ENCODE results near the gene ZIC1.

The ZIC1 gene

DNA sequence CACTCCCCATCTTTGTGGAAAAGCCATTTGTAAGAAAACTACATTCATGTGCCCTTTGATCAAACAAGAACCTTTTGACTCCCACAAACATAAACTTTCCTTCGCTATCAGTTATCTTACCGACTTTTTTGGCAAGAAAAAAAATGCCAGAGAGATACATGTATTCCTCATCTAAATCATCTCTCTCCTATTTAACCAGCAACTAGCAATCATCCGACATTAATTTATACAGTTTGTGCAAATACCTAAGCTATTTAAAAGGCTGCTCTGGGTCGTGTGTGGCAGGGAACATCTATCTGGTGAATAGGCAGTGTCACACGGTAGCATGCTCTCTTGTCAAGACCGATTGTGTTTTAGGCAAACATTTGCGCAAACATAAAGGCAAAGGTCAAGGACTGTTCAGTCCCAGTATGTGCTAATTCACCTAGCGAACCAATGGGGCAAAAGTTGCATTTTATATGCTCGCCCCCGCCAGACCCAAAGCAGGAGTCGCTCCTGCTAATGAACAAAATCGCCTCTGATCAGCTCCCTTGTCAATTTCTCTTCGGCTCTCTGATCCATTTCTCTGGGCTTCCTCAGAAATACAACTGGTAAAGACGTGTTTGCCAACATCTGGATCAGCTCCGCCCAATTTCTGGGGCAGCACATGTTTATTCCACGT, 40.5 kb upstream of the ZIC1 start:
- peaks cover 67% of the 10 kb centered on the region in 2 donors for H3K27me3 ChIP-seq (ENCODE audit: control insufficient read depth in 1 of 2, insufficient read depth in 2 of 2, low read length in 2 of 2)

DNA sequence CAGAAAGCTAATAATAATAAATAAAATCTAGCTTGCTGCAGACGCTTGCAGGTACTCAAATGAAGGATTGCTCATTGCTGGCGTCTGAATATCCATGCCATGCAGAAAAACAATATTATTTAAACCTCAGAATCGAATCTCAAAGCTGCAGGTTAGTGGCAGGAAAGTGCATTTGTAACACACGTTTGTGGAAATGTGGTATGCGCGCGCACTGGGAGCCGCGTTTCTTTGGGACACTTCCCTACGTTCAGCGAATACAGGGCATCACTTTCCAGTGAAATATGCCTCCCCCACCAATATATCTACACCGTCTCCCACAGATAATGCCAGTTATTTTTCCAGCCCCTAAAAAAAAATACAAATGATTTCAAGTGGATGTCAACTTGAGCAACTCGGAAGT, 39.9 kb upstream of the ZIC1 start:
- no peak overlapping the region for H3K4me3 ChIP-seq (ENCODE audit: low read depth in 1 of 2, low read length in 2 of 2)
- H3K27me3 ChIP-seq (ENCODE audit: control insufficient read depth in 1 of 2, insufficient read depth in 2 of 2, low read length in 2 of 2), result peaks cover 71 to 72% of the 10 kb centered on the region in 2 donors

More for the DNA sequence above, 40.5 kb upstream of the ZIC1 start:
- no peak overlapping the region for H3K4me3 ChIP-seq (ENCODE audit: low read depth in 1 of 2, low read length in 2 of 2)
- H3K36me3 ChIP-seq (ENCODE audit: control insufficient read depth in 1 of 2, insufficient read depth in 2 of 2, low read length in 2 of 2), result no peaks in the 10 kb centered on the region
- H3K4me1 ChIP-seq (ENCODE audit: control insufficient read depth in 1 of 2, insufficient read depth in 2 of 2, low read length in 2 of 2), result no peaks in the 10 kb centered on the region
- H3K9ac ChIP-seq (ENCODE audit: low read depth in 1 of 2, low read length in 2 of 2), result no peak overlapping the region
- H3K27ac ChIP-seq (ENCODE audit: low read depth, low read length), result no peak overlapping the region
- H3K9me3 ChIP-seq (ENCODE audit: control insufficient read depth in 1 of 2, low read length in 2 of 2), result no peaks in the 10 kb centered on the region

DNA sequence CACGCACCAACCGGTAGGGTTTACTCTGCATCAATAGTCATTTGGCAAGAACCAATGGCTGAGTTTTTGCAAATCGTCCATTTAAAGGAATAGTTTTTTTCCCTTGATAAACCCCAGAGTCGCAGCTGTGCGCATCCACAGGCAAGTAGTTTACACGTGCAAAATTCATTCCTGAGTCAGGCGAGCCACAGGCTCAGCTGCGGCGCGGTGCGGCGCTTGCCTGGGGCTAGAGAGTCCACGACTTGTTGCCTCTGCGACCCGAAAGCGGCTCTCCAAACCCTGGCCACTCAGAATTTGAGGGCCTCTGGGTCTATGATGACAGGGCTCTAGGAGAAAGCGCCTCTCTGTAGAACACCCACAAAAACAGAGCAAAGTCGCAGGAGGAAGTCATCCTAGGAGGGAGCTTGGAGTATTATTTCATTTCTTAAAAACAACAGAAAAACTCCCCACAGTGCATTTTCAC, 39.5 kb upstream of the ZIC1 start:
- H3K9me3 ChIP-seq (ENCODE audit: control insufficient read depth in 1 of 2, low read length in 2 of 2), result no peaks in the 10 kb centered on the region

More for the DNA sequence above, 39.9 kb upstream of the ZIC1 start:
- Histone ChIP-seq H3K27ac (ENCODE audit: low read depth, low read length) (no peak overlapping the region), H3K4me1 (ENCODE audit: control insufficient read depth in 1 of 2, insufficient read depth in 2 of 2, low read length in 2 of 2) (no peaks in the 10 kb centered on the region), H3K9me3 (ENCODE audit: control insufficient read depth in 1 of 2, low read length in 2 of 2) (no peaks in the 10 kb centered on the region), H3K36me3 (ENCODE audit: control insufficient read depth in 1 of 2, insufficient read depth in 2 of 2, low read length in 2 of 2) (no peaks in the 10 kb centered on the region), H3K9ac (ENCODE audit: low read depth in 1 of 2, low read length in 2 of 2) (no peak overlapping the region)

DNA sequence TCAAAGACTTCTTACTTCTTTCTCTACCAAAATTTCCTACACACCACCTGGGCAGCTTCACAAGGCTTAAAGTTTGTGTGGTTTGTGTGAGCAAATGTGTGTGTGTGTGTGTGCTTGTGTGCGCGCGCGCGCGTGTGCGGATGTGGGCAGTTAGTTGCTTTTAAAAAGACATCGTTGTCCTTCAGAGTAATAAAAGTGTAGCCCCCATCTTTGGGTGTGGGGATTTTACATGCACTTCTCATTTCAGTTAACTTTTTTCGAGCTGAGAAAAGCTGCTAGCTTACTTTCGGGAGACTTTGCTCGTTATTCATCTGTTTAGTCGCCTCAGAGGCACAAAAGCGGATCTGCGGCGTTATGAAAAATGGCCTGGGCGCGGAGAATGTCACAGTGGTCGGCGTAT, 38.8 kb upstream of the ZIC1 start:
- Histone ChIP-seq H3K4me3 (ENCODE audit: low read depth in 1 of 2, low read length in 2 of 2) (no peak overlapping the region), H3K4me1 (ENCODE audit: control insufficient read depth in 1 of 2, insufficient read depth in 2 of 2, low read length in 2 of 2) (no peaks in the 10 kb centered on the region), H3K9ac (ENCODE audit: low read depth in 1 of 2, low read length in 2 of 2) (no peak overlapping the region), H3K27ac (ENCODE audit: low read depth, low read length) (no peak overlapping the region), H3K36me3 (ENCODE audit: control insufficient read depth in 1 of 2, insufficient read depth in 2 of 2, low read length in 2 of 2) (no peaks in the 10 kb centered on the region), H3K27me3 (ENCODE audit: control insufficient read depth in 1 of 2, insufficient read depth in 2 of 2, low read length in 2 of 2) (peaks cover 70 to 73% of the 10 kb centered on the region in 2 donors), H3K9me3 (ENCODE audit: control insufficient read depth in 1 of 2, low read length in 2 of 2) (no peaks in the 10 kb centered on the region)

More for the DNA sequence above, 39.5 kb upstream of the ZIC1 start:
- Histone ChIP-seq H3K36me3 (ENCODE audit: control insufficient read depth in 1 of 2, insufficient read depth in 2 of 2, low read length in 2 of 2) (no peaks in the 10 kb centered on the region), H3K9ac (ENCODE audit: low read depth in 1 of 2, low read length in 2 of 2) (no peak overlapping the region), H3K27ac (ENCODE audit: low read depth, low read length) (no peak overlapping the region), H3K4me1 (ENCODE audit: control insufficient read depth in 1 of 2, insufficient read depth in 2 of 2, low read length in 2 of 2) (no peaks in the 10 kb centered on the region), H3K4me3 (ENCODE audit: low read depth in 1 of 2, low read length in 2 of 2) (no peak overlapping the region), H3K27me3 (ENCODE audit: control insufficient read depth in 1 of 2, insufficient read depth in 2 of 2, low read length in 2 of 2) (peaks cover 69 to 73% of the 10 kb centered on the region in 2 donors)

DNA sequence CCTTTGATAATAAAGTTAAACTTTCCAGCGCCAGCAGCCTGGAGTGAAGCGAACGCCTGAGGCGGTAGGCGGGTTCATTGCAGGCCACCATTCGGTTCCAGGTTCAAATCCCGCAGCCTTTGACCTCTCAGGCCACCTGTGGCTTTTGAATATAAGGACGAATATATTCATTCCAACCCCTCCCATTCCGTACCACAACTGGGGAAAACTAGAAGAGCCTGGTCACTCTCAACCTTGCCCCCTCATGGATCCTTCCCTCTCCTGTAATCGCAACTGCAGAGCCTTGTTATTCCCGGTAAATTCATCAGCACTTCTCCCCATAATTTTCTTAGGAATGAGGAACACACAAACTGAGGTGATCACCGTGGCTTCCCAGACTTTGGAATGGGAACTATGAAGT, 38.0 kb upstream of the ZIC1 start:
- Histone ChIP-seq H3K9me3 (ENCODE audit: control insufficient read depth in 1 of 2, low read length in 2 of 2) (no peaks in the 10 kb centered on the region), H3K9ac (ENCODE audit: low read depth in 1 of 2, low read length in 2 of 2) (no peak overlapping the region), H3K4me1 (ENCODE audit: control insufficient read depth in 1 of 2, insufficient read depth in 2 of 2, low read length in 2 of 2) (no peaks in the 10 kb centered on the region), H3K4me3 (ENCODE audit: low read depth in 1 of 2, low read length in 2 of 2) (no peak overlapping the region), H3K27me3 (ENCODE audit: control insufficient read depth in 1 of 2, insufficient read depth in 2 of 2, low read length in 2 of 2) (peaks cover 68 to 81% of the 10 kb centered on the region in 2 donors), H3K36me3 (ENCODE audit: control insufficient read depth in 1 of 2, insufficient read depth in 2 of 2, low read length in 2 of 2) (no peaks in the 10 kb centered on the region), H3K27ac (ENCODE audit: low read depth, low read length) (no peak overlapping the region)

DNA sequence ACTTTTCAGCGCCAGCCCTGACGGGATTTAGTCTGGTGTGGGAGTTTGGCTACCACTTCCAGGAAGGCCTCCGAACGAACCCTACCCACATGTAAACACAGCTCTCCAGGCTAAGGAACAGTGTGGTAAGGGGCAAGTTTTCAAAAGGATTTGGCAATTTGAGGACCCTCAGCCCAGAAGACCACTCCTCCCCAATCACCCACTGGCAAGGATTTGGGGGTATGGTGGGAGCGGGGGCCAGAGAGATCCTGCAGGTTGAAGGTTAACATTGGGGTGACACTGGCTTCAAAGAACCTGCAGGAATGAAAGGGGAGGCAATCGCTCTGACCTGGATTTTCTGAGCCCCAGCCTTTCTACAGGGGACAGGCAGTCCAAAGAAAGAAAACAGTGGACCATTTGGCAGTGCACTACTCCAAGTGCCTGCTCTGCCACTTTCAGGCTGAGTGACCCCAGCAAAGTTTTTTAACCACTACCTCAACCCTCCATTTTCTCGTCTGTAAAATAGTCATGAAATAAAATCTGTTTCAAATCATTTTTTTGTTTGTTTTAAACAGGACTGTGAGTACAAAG, 37.3 kb upstream of the ZIC1 start:
- Histone ChIP-seq H3K36me3 (ENCODE audit: control insufficient read depth in 1 of 2, insufficient read depth in 2 of 2, low read length in 2 of 2) (no peaks in the 10 kb centered on the region), H3K9ac (ENCODE audit: low read depth in 1 of 2, low read length in 2 of 2) (no peak overlapping the region), H3K27ac (ENCODE audit: low read depth, low read length) (no peak overlapping the region), H3K27me3 (ENCODE audit: control insufficient read depth in 1 of 2, insufficient read depth in 2 of 2, low read length in 2 of 2) (peaks cover 68 to 79% of the 10 kb centered on the region in 2 donors), H3K9me3 (ENCODE audit: control insufficient read depth in 1 of 2, low read length in 2 of 2) (no peaks in the 10 kb centered on the region), H3K4me3 (ENCODE audit: low read depth in 1 of 2, low read length in 2 of 2) (no peak overlapping the region), H3K4me1 (ENCODE audit: control insufficient read depth in 1 of 2, insufficient read depth in 2 of 2, low read length in 2 of 2) (no peaks in the 10 kb centered on the region)

DNA sequence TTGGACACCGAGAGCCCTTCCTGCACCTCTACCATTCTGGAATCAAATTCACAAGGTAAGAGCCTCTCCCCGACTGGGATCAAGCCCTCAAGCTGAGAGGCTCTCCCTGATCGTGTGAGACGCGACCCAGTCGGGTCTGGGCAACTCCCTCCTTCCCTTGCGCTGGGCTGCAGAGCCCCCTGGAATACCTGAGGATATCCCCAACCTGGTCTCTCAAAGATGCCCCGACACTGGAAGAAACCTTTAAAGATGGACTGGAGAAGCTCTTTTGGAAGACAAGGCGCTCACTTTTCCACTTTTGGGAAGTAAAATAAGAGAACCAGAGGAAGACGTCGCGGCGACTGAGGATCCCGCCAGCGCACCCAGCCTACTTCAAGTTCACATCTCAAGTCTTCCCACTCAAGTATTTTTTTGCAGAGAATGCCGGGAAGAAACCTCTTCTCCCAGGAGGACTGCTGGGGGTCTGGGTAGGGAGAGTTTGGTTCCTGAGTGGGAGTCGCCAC, 36.6 kb upstream of the ZIC1 start:
- Histone ChIP-seq H3K27me3 (ENCODE audit: control insufficient read depth in 1 of 2, insufficient read depth in 2 of 2, low read length in 2 of 2) (peaks cover 68 to 83% of the 10 kb centered on the region in 2 donors), H3K4me1 (ENCODE audit: control insufficient read depth in 1 of 2, insufficient read depth in 2 of 2, low read length in 2 of 2) (no peaks in the 10 kb centered on the region)

DNA sequence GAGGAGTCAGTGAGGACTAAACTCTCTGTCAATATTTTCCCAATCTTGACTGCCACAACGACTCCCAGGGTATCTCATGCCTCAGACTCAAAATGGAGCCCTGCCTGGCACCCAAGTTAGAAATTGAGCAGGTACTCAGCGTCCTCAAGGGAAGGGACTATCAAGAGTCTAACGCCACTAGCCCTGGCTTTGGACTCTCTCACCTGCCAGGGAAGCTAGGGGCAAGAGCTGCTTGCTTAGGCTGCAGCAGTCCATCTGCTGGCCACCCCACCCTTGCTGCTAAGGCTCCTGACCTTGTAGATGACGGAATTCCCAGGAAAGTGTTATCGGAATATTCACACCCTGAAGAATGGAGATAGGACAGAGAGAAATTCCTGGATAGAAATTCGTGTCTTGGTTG, 35.9 kb upstream of the ZIC1 start:
- Histone ChIP-seq H3K4me3 (ENCODE audit: low read depth in 1 of 2, low read length in 2 of 2) (no peak overlapping the region), H3K4me1 (ENCODE audit: control insufficient read depth in 1 of 2, insufficient read depth in 2 of 2, low read length in 2 of 2) (no peaks in the 10 kb centered on the region), H3K36me3 (ENCODE audit: control insufficient read depth in 1 of 2, insufficient read depth in 2 of 2, low read length in 2 of 2) (no peaks in the 10 kb centered on the region), H3K9ac (ENCODE audit: low read depth in 1 of 2, low read length in 2 of 2) (no peak overlapping the region), H3K27ac (ENCODE audit: low read depth, low read length) (no peak overlapping the region), H3K27me3 (ENCODE audit: control insufficient read depth in 1 of 2, insufficient read depth in 2 of 2, low read length in 2 of 2) (peaks cover 67 to 83% of the 10 kb centered on the region in 2 donors), H3K9me3 (ENCODE audit: control insufficient read depth in 1 of 2, low read length in 2 of 2) (no peaks in the 10 kb centered on the region)

More for the DNA sequence above, 36.6 kb upstream of the ZIC1 start:
- Histone ChIP-seq H3K27ac (ENCODE audit: low read depth, low read length) (no peak overlapping the region), H3K9me3 (ENCODE audit: control insufficient read depth in 1 of 2, low read length in 2 of 2) (no peaks in the 10 kb centered on the region), H3K9ac (ENCODE audit: low read depth in 1 of 2, low read length in 2 of 2) (no peak overlapping the region), H3K4me3 (ENCODE audit: low read depth in 1 of 2, low read length in 2 of 2) (no peak overlapping the region), H3K36me3 (ENCODE audit: control insufficient read depth in 1 of 2, insufficient read depth in 2 of 2, low read length in 2 of 2) (no peaks in the 10 kb centered on the region)

DNA sequence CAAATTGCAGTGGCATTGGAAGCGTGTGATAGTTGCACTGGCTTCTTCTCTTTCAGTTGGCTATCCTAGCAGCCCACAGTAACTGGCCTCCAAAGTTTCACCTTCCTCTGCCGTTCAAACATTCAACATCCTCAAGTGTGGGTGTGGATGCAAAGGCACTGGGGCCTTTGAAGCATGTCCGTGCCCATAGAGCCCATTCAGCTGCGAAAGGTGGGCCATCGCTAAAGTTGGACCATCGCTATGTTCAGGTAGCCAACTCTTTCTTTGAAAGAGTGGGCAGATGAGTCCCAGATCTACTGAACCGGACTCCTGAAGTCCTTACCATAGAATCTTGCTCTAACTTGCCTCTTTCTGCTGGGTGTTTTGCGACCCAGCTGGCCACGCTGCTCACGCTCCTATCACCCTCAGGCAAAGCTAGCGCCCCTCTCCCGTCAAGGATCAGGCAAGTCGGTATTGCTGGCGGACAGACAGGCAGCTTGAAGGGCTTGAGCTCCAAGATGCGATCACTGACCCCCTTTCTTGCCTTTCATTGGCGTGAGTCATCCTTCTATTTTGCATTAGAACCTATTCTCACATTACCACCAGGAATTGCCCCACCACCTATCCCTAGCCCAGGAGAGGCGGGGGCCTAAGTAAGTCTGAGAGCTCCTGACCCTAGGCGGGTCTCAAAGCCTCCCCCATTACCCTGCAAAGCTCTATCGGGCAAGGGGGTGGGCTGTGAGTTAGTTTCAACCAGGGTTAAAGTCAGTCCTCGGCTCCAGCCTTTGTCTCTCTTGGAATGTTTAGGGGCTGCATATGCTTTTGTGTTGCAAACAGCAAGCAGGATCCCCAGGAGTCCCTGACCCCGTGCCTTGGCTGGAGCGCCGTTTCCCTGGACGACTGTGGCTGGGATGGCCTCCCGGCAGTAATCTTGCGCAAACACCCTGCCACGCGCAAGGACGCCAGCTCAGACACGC, 31.5 kb upstream of the ZIC1 start:
- peaks cover 52 to 83% of the 10 kb centered on the region in 2 donors for H3K27me3 ChIP-seq (ENCODE audit: control insufficient read depth in 1 of 2, insufficient read depth in 2 of 2, low read length in 2 of 2)
- H3K36me3 ChIP-seq (ENCODE audit: control insufficient read depth in 1 of 2, insufficient read depth in 2 of 2, low read length in 2 of 2), result no peaks in the 10 kb centered on the region
- H3K4me1 ChIP-seq (ENCODE audit: control insufficient read depth in 1 of 2, insufficient read depth in 2 of 2, low read length in 2 of 2), result no peaks in the 10 kb centered on the region
- no peak overlapping the region for H3K9ac ChIP-seq (ENCODE audit: low read depth in 1 of 2, low read length in 2 of 2)
- H3K9me3 ChIP-seq (ENCODE audit: control insufficient read depth in 1 of 2, low read length in 2 of 2), result no peaks in the 10 kb centered on the region
- H3K4me3 ChIP-seq (ENCODE audit: low read depth in 1 of 2, low read length in 2 of 2), result no peak overlapping the region
- no peak overlapping the region for H3K27ac ChIP-seq (ENCODE audit: low read depth, low read length)

DNA sequence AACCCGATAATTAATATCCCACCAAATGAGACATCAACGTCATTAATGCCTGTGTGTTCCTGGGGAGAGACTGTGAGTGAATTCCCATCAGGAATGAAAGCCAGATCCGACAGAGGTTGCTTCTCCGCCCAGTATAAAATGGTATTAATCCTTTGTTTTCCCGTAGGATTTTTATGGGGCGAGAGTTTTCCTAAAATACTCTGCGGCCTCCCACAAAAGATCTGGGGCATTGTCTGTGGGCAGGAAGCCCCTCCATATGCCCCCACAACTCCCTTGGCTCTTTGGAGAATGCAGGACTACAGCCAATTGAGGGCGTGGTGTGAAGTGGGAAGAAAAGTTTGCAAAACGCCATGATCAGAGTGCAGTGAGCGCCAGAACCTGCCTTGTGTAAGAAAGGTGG, 29.5 kb upstream of the ZIC1 start:
- Histone ChIP-seq H3K27me3 (ENCODE audit: control insufficient read depth in 1 of 2, insufficient read depth in 2 of 2, low read length in 2 of 2) (peaks cover 49 to 89% of the 10 kb centered on the region in 2 donors), H3K4me1 (ENCODE audit: control insufficient read depth in 1 of 2, insufficient read depth in 2 of 2, low read length in 2 of 2) (no peaks in the 10 kb centered on the region), H3K36me3 (ENCODE audit: control insufficient read depth in 1 of 2, insufficient read depth in 2 of 2, low read length in 2 of 2) (no peaks in the 10 kb centered on the region), H3K27ac (ENCODE audit: low read depth, low read length) (no peak overlapping the region), H3K9me3 (ENCODE audit: control insufficient read depth in 1 of 2, low read length in 2 of 2) (no peaks in the 10 kb centered on the region), H3K9ac (ENCODE audit: low read depth in 1 of 2, low read length in 2 of 2) (no peak overlapping the region), H3K4me3 (ENCODE audit: low read depth in 1 of 2, low read length in 2 of 2) (no peak overlapping the region)
